ENCODE data around the gene RAB40C.

The RAB40C gene

GRCh38 chr16:634051-634670 lies 44.3 kb downstream of the RAB40C start:
- DNase-seq = no peak

GRCh38 chr16:634996-635395 lies 45.1 kb downstream of the RAB40C start:
- DNase-seq = no peak

- peak; percentile 22 for DNase-seq
Measured at GRCh38 chr16:635573-636205, 45.8 kb downstream of the RAB40C start.

- DNase-seq = peak; percentile 96
Measured at GRCh38 chr16:636206-637080, 46.6 kb downstream of the RAB40C start, which contains the start of gene METTL26. TSS of gene METTL26 (minus strand) at chr16:636305. CDS start at chr16:636290, 15 bp downstream.

GRCh38 chr16:637081-638018 lies 47.5 kb downstream of the RAB40C start:
- peak; percentile 92 for DNase-seq

- DNase-seq = no peak
Measured at GRCh38 chr16:638034-638543, 48.2 kb downstream of the RAB40C start.

- DNase-seq = no peak
Measured at GRCh38 chr16:638836-639235, 49.0 kb downstream of the RAB40C start.

GRCh38 chr16:640614-641013 lies 50.7 kb downstream of the RAB40C start:
- DNase-seq = no peak

- DNase-seq = peak; percentile 84
Measured at GRCh38 chr16:641326-642188, 51.7 kb downstream of the RAB40C start, which contains the start of gene MCRIP2. TSS of gene MCRIP2 (plus strand) at chr16:641828. CDS start at chr16:641992, 164 bp downstream.

GRCh38 chr16:642189-643049 lies 52.6 kb downstream of the RAB40C start:
- peak; percentile 44 for DNase-seq

- DNase-seq = no peak
Measured at GRCh38 chr16:643050-643368, 53.1 kb downstream of the RAB40C start.

GRCh38 chr16:644556-644955 lies 54.7 kb downstream of the RAB40C start:
- no peak for DNase-seq

- DNase-seq = no peak
Measured at GRCh38 chr16:645852-646678, 56.2 kb downstream of the RAB40C start.

- DNase-seq = no peak
Measured at GRCh38 chr16:646679-647172, 56.9 kb downstream of the RAB40C start.

- DNase-seq = no peak
Measured at GRCh38 chr16:647173-647902, 57.5 kb downstream of the RAB40C start.

- peak; percentile 70 for DNase-seq
Measured at GRCh38 chr16:648071-648780, 58.4 kb downstream of the RAB40C start.

GRCh38 chr16:648781-649589 lies 59.1 kb downstream of the RAB40C start, which contains the start of gene WDR90:
TSS of gene WDR90 (plus strand) at chr16:649365. CDS start at chr16:649417, 52 bp downstream.
- DNase-seq = peak; percentile 96

Data from activated CD4-positive, alpha-beta T cell treated with anti-CD3 and anti-CD28 coated beads, Interleukin-2, amount 50 U/mL, for 16 hours (primary cell).